ENCODE measurements around the gene INPPL1.

Gene INPPL1

GRCh38 chr11:72232260-72233055 lies 7.9 kb downstream of the INPPL1 start:
- peak; percentile 37 for DNase-seq (ENCODE audit: low spot score)

GRCh38 chr11:72233056-72233772 lies 8.6 kb downstream of the INPPL1 start:
- no peak for DNase-seq (ENCODE audit: low spot score)

GRCh38 chr11:72233773-72234513 lies 9.4 kb downstream of the INPPL1 start:
- DNase-seq (ENCODE audit: low spot score), result no peak

- DNase-seq (ENCODE audit: low spot score), result no peak
Measured at GRCh38 chr11:72234514-72234830, 9.9 kb downstream of the INPPL1 start.

- DNase-seq (ENCODE audit: low spot score), result no peak
Measured at GRCh38 chr11:72234920-72235319, 10.4 kb downstream of the INPPL1 start.

DNA sequence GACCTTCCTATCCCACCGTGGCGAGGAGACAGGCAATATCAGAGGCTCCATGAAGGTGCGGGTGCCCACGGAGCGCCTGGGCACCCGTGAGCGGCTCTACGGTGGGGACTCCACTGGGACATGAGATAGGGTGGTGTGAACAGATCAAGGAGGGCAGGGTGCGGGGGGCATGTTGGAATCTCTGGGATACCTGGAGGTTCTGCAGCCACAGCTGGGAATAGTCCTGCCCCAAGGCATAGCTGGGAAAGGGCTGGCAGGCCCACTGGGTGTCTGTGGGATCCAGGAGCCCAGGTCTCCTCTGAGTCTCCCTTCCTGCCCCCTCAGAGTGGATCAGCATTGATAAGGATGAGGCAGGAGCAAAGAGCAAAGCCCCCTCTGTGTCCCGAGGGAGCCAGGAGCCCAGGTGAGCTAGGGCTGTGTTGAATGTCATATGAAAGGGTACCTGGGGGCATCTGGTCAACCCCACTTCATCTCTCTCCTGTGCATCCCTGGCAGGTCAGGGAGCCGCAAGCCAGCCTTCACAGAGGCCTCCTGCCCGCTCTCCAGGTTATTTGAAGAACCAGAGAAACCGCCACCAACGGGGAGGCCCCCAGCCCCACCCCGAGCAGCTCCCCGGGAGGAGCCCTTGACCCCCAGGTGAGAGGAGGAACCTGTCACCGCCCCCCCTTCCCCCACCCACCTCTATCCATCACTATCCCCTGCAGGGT lies 10.9 kb downstream of the INPPL1 start:
- peak; percentile 25 for DNase-seq (ENCODE audit: low spot score)

GRCh38 chr11:72236083-72236697 lies 11.6 kb downstream of the INPPL1 start:
- DNase-seq (ENCODE audit: low spot score), result peak; percentile 8

DNA sequence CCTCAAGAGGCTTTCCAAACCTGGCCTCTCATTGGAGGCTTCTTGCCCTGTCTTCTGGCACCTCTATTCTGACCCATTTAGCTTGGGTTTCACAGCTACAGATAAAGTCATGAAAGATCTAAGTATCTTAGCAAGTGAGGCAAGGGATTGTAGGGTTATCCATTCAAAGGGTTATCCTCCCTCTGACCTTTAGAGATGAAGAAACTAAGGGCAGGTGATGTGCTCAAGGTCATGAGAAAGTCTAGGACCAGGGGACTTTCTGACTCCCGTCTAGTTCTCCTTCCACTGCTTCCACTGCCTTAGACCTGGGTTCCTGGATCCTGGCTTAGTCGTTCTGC lies 12.2 kb downstream of the INPPL1 start:
- no peak for DNase-seq (ENCODE audit: low spot score)

DNA sequence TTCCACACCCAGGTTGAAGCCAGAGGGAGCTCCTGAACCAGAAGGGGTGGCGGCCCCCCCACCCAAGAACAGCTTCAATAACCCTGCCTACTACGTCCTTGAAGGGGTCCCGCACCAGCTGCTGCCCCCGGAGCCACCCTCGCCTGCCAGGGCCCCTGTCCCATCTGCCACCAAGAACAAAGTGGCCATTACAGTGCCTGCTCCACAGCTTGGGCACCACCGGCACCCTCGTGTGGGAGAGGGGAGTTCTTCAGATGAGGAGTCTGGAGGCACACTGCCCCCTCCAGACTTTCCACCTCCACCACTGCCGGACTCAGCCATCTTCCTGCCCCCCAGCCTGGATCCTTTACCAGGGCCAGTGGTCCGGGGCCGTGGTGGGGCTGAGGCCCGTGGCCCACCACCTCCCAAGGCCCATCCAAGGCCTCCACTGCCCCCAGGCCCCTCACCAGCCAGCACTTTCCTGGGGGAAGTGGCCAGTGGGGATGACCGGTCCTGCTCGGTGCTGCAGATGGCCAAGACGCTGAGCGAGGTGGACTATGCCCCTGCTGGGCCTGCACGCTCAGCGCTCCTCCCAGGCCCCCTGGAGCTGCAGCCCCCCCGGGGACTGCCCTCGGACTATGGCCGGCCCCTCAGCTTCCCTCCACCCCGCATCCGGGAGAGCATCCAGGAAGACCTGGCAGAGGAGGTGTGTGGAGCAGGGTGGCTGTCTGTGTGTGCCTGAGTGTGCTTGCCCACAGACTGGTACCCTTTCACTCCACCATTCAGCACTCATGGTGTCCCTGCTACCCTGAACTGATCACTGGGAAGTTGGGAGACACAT lies 12.8 kb downstream of the INPPL1 start:
- no peak for DNase-seq (ENCODE audit: low spot score)

DNA sequence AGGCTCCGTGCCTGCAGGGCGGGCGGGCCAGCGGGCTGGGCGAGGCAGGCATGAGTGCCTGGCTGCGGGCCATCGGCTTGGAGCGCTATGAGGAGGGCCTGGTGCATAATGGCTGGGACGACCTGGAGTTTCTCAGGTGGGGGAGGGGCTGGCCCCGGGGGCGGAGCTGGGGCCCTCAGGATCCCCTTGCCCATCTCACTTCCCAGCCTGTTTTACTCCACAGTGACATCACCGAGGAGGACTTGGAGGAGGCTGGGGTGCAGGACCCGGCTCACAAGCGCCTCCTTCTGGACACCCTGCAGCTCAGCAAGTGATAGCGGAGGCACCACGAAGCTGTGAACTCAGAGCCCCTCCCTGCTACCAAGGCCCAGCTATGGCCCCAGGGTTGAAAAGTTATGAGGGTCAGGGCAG lies 13.5 kb downstream of the INPPL1 start:
- peak; percentile 89 for DNase-seq (ENCODE audit: low spot score)

DNA sequence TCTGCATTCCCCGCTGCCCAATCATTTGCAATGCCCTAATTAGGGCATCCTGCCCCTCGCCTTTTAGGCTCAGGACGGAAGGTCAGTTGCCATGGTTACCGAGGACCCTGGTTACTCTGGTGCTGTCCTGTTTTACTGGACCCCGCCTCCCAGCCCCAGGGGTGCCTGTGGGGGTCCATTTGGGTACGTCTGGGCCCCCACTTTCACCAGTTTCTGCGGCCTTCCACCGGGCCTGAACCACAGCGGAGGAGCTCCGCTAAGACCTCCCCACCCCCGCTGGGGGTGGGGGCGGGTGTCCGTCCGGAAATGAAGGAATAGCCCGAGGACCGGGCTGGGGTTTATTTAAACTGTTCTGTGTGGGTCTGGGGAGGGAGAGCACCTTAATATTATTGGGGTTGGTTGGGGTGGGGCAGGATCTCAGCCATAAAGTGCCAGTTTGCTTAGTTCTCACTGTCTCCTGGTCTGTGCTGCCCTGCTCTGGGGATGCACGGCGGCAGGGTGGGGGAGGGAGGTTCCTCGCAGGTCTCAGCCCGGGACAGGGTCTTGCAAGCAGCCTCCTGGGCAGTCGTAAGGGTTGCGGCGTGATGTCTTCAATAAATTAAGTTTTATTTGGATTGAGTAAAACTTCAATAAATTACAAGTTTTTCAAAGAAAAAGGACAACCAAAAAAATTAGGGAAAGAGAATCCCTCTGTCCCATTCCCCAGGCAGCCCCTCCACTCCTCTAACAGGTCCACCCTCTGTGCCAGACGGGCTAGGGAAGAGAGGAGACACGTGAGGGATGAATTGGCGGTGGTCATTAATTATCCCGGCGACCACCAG lies 14.1 kb downstream of the INPPL1 start:
- no peak for DNase-seq (ENCODE audit: low spot score)

DNA sequence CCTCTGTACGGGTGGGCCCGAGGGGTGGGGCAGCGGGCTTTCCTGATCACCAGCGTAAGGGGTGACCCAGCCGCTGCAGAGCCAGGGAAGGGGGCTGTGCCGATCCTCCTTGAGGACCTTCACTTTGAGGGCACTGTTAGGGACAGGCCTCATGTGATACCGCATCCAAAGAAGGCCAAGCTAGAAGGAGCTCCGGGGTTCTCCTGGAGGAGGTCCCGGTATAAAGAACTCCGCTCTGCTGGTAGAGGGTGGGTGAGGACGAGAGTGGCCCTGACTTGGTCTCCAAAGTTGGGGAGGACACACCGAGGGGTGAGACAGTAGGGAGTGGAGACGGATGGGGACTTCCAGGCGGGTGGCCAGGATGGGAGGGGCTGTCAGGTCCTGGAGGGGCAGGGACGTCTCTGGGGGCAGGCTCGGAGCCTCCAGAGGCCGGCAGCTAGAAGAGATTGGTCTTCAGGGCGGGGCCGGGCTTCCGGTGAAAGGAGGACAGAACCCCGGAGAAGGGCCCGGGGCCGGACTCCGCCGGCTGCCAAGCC lies 14.8 kb downstream of the INPPL1 start:
- DNase-seq (ENCODE audit: low spot score), result peak; percentile 74

DNA sequence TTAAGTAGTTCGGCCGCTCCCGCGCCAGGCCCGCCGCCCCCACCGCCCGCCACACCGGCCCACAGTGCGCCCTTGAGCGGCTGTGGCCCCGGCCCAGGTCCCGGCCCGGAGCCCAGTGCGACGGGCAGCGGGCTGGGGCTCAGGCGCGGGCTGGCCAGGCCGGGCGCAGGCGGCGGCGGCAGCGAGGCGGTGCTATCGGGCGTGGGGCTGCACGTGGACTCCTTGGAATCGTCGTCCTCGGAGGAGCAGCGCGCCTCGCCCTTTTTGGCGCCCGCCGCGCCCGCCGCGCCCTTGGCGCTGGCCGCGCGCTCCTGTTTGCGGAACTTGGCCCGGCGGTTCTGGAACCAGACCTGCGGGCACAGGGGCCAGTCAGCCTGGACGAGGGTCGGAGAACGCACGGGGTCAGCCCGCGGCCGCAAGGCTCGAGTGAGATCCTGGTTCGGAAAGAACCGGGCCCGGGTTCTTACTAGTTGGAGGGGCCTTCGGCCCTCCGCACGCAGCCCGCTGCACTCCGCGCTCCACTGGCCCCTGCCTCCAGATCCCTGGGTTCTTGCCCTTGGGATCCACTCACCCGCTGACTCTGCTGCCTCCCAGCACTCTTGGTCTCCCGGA lies 15.4 kb downstream of the INPPL1 start:
- DNase-seq (ENCODE audit: low spot score), result peak; percentile 63

DNA sequence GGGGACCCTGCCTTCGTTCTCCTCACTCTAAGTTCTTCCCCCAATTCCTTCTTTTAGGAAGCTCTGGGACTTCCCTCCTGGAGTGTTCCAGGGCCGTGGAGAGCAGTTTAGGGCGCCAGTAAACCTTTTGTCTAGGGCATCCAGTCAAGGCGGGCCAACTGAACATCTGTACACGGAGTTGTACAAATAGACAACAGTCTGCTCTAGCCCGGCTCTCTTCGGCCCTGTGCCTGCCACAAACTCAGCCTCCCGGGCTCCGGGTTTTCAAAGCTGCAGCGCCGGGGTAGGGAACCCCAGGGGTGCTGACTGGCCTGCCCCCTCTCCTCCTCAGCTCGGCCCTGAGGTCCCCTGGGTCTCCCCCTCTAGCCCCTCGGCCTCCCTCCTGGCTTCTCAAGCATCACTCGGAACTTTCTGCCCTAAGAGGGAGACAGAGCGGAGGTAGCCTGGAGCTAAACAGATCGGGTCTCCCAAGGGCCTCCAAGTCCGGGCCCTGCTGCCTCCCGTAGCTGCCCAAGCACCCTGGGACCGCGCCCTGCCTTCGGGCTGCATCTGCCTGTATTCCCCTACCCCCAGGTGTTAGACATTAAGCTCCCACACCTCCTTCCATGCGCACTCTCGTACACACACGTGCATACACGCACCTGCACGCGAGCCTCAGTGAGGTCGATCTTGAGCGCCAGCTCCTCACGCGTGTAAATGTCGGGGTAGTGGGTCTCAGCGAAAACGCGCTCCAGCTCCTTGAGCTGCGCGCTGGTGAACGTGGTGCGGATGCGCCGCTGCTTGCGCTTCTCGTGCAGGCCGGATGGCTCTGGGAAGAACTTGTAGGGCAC lies 16.1 kb downstream of the INPPL1 start:
- DNase-seq (ENCODE audit: low spot score), result no peak

GRCh38 chr11:72241291-72241781 lies 16.8 kb downstream of the INPPL1 start:
- DNase-seq (ENCODE audit: low spot score), result no peak

DNA sequence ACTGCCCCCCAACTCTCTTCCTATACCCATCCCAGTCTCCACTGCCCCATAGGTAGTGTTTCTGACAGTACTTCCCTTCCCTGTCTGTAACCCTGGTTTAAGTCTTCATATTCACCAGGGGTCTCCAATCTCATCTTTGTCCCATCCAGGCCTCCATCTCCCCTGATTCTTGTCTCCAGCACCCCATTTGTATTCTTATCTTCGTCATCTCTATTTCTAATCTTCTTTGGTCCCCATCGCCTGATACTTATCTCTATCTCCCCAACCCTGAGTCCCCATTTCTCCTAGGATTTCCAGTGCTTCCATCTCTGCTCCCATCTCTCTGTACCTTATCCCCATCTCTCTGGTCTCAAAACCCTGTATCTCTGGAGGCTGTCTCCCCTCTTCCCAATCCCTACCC lies 17.6 kb downstream of the INPPL1 start:
- DNase-seq (ENCODE audit: low spot score), result no peak

DNA sequence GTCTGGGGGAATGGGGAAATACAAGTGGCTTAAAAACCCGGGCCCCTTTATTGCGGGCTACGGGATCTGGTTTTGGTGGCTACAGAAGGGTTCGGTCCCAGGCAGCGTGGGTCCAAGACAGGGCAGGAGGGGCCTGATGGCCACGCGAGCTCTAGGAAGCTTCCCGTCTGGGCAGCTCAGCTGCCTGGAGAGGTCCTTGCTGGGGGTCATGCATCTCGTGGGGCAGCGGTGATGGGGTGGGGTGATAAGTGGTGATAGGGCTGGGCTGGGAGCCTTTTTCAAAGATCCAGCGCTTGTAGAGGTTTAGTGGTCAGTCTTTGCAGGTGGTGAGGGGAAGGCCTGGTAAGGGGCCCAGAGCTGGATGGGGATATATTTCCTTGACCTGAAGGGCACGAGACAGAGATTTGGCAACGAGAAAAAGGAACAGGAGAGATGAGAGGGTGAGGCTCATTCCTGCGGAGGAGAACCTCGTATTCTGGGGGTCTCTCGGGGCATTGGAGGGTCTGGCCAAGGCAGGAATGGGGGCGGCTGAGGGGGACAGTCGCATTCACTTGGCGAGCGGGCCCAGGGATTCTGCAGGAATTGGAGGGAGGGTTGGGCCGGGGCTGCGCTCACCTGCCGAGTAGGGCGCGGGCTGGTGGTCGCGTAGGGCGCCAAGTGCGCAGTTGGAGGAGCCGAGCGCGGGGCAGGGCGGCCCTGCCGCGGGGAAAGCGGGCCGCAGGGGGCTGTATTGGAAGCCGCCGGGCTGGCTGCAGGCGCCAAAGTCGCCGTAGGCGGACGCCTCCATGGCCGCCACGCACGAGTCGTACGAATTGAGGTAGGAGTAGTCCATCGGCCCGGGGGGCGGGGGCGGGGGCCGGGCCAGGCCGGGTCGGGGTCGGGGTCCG lies 18.8 kb downstream of the INPPL1 start:
- DNase-seq (ENCODE audit: low spot score), result no peak

DNA sequence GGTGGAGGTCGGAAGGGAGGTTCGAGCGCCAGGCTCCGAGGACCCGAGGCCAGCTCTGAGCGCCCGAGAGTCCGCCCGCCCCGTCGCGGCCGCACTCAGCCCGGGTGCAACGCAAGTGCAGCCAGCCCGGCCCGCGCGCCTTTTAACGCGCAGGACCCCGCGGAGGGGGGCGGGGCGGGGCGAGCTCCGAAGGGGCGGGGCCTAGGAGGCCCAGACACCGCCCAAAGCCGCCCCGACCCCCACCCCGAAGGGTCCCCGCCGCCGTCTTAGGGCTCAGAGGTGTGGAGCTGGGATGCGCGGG lies 19.4 kb downstream of the INPPL1 start, which contains the start of gene PHOX2A:
Gene PHOX2A, minus strand, starts transcription at position 117 of the 301 bp plus-strand sequence. CDS start 172 bp downstream, outside the sequence.
- DNase-seq (ENCODE audit: low spot score), result peak; percentile 68

All from ecto neural progenitor cell (in vitro differentiated cells).